Endothelial cell of umbilical vein (primary cell): ENCODE measurements around the gene OTC. TPM values are rescaled to one million over a fixed set of nuclear protein-coding genes. Genes with fewer than 3 reads are reported as not detected.

Experiments
- polyA plus RNA-seq, 4 experiments: library from polyadenylated mRNA; depleted of rRNA in 3 of 4; stranded (reverse) in 3 of 4; unstranded in 1 of 4; fragments of >200 nt; gene quantifications; 2 replicates each; pipeline versions ENCODE4 v1.2.1 to v1.2.3, GENCODE V29; 2011 to 2012; ENCODE audit warnings: missing spikeins in 1 of 4
- small RNA-seq: library from RNA; depleted of rRNA; stranded (forward); fragments of <200 nt; gene quantifications from one replicate; pipeline ENCODE3, GENCODE V24; 2012; ENCODE audit warnings: low replicate concordance, low read depth; ENCODE audit not compliant: insufficient read depth, insufficient read length
- total RNA-seq: library from RNA; stranded (reverse); gene quantifications from 2 replicates; pipeline ENCODE4 v1.2.3, GENCODE V29; 2021

OTC gene
- total and polyA plus RNA-seq, 2 donors (not counting 3 experiments of a cell fraction or from before 2014, with no cell fraction given), result not detected

Small RNA genes lying within 50 kb of the gene (small RNA-seq; reads per million reads assigned to genes)
- gene RF00322, result not detected

Other genes starting within 250 kb of the OTC start
- gene SRPX, start 131.7 kb upstream of the OTC start, total RNA-seq, result 104 and 126 TPM in 2 replicates
- 107 and 140 TPM in 2 replicates for gene SRPX, start 131.7 kb upstream of the OTC start, polyA plus RNA-seq
- gene RPGR, start 25.1 kb upstream of the OTC start, total RNA-seq, result 21.1 and 24.0 TPM in 2 replicates
- gene RPGR, start 25.1 kb upstream of the OTC start, polyA plus RNA-seq, result 1.8 and 2.7 TPM in 2 replicates
- 4.2 and 5.2 TPM in 2 replicates for gene TSPAN7, start 208.9 kb downstream of the OTC start, total RNA-seq
- 2.7 and 3.2 TPM in 2 replicates for gene TSPAN7, start 208.9 kb downstream of the OTC start, polyA plus RNA-seq